ENCODE data around the gene HIVEP3.

HIVEP3 gene

GRCh38 chr1:41504114-41505035 is 414.3 kb downstream of the HIVEP3 start:
- DNase-seq, result no peak

GRCh38 chr1:41503538-41504113 is 415.1 kb downstream of the HIVEP3 start:
- no peak for DNase-seq

GRCh38 chr1:41502912-41503311 is 415.8 kb downstream of the HIVEP3 start:
- no peak for DNase-seq

- no peak for DNase-seq
Measured at GRCh38 chr1:41501581-41501980, 417.1 kb downstream of the HIVEP3 start.

- DNase-seq, result no peak
Measured at GRCh38 chr1:41500781-41501518, 417.8 kb downstream of the HIVEP3 start.

GRCh38 chr1:41500378-41500777 is 418.3 kb downstream of the HIVEP3 start:
- DNase-seq, result no peak

- DNase-seq, result no peak
Measured at GRCh38 chr1:41499591-41499990, 419.1 kb downstream of the HIVEP3 start.

GRCh38 chr1:41498804-41499203 is 419.9 kb downstream of the HIVEP3 start:
- DNase-seq, result no peak

GRCh38 chr1:41498391-41498790 is 420.3 kb downstream of the HIVEP3 start:
- no peak for DNase-seq

- DNase-seq, result no peak
Measured at GRCh38 chr1:41497461-41498030, 421.2 kb downstream of the HIVEP3 start.

- no peak for DNase-seq
Measured at GRCh38 chr1:41497056-41497440, 421.7 kb downstream of the HIVEP3 start.

- DNase-seq, result peak; percentile 9
Measured at GRCh38 chr1:41496080-41497055, 422.4 kb downstream of the HIVEP3 start.

- no peak for DNase-seq
Measured at GRCh38 chr1:41495210-41495948, 423.3 kb downstream of the HIVEP3 start.

- no peak for DNase-seq
Measured at GRCh38 chr1:41494351-41495209, 424.1 kb downstream of the HIVEP3 start.

GRCh38 chr1:41493626-41494350 is 424.9 kb downstream of the HIVEP3 start:
- no peak for DNase-seq

GRCh38 chr1:41493117-41493536 is 425.6 kb downstream of the HIVEP3 start:
- DNase-seq, result no peak

GRCh38 chr1:41492341-41492848 is 426.3 kb downstream of the HIVEP3 start:
- DNase-seq, result no peak

GRCh38 chr1:41490911-41491310 is 427.8 kb downstream of the HIVEP3 start:
- DNase-seq, result no peak

- no peak for DNase-seq
Measured at GRCh38 chr1:41489561-41489960, 429.2 kb downstream of the HIVEP3 start.
